Mucosa of descending colon (tissue), 3 donors: ENCODE results near the gene SCNN1B. TPM values are rescaled to one million over a fixed set of nuclear protein-coding genes. Genes with fewer than 3 reads are reported as not detected.
"Not testable (repeated sequence)": the region's sequence is repeated elsewhere in the genome, so short reads cannot be mapped to it uniquely, and the experiment has no call there.

Experiments
- ATAC-seq: fragments of 200-7000 bp; cut with Tn5 transposase; one replicate; pipeline ENCODE4 v1.9.1; 2020; ENCODE audit warnings: mild to moderate bottlenecking, moderate library complexity
- DNase-seq, 3 donors: peaks; one replicate each; pipeline ENCODE4 v3.0.0-alpha.2; 2020
- H3K36me3 ChIP-seq: fragments of 200-600 bp; one replicate; pipeline ENCODE4 v1.8.0; 2021; ENCODE audit warnings: low read depth, mild to moderate bottlenecking
- H3K4me1 ChIP-seq: fragments of 200-600 bp; one replicate; pipeline ENCODE4 v1.8.0; 2021; ENCODE audit warnings: low read depth, mild to moderate bottlenecking
- H3K4me3 ChIP-seq: fragments of 200-600 bp; one replicate; pipeline ENCODE4 v1.8.0; 2021; ENCODE audit warnings: mild to moderate bottlenecking
- H3K9me3 ChIP-seq: fragments of 200-600 bp; one replicate; pipeline ENCODE4 v1.8.0; 2021; ENCODE audit warnings: mild to moderate bottlenecking
- CTCF ChIP-seq: fragments of 200-600 bp; IDR thresholded peaks from one replicate; pipeline ENCODE4 v1.8.0; 2022; ENCODE audit warnings: antibody characterized with exemption, mild to moderate bottlenecking
- intact Hi-C, 2 donors: fragments of 100-400 bp; cut with DNase I in 1 of 2; cut with micrococcal nuclease in 1 of 2; formaldehyde crosslinking; loops; one replicate each; pipeline versions ENCODE4 v1.11.0 to v1.11.1; 2022; cut with DNase I, micrococcal nuclease
- total RNA-seq, 3 donors: library from RNA; stranded (reverse); fragmentation: NEBNext Ultra II Directional in 2 of 3; extraction: Animal tissue kit (Norgen Biotek cat#: 25700) in 2 of 3; gene quantifications; one replicate each; pipeline versions ENCODE4 v1.2.1 to v1.2.4, GENCODE V29; 2021 to 2023
- donor health status: DM: no; HTN: no; CAD: no; lungs with moderate emphysema.
- donor health status: DM: no; HTN: no; CAD: no.
- donor health status: DM: no; HTN: yes; CAD: no.

The SCNN1B gene
- total RNA-seq, 3 donors from 2014 or later = 164 to 452 (median 204) TPM

- Histone ChIP-seq H3K36me3 (no peaks in the 10 kb centered on the region), H3K4me3 (no peak overlapping the region), H3K4me1 (peaks cover 13% of the 10 kb centered on the region), H3K9me3 (no peaks in the 10 kb centered on the region)
- DNase-seq (no peak), ATAC-seq (no peak)
- intact Hi-C loops = no loop called here
- TF ChIP-seq CTCF = no peak
Measured at GRCh38 chr16:23290189-23291062, 11.7 kb upstream of the SCNN1B start.

DNA sequence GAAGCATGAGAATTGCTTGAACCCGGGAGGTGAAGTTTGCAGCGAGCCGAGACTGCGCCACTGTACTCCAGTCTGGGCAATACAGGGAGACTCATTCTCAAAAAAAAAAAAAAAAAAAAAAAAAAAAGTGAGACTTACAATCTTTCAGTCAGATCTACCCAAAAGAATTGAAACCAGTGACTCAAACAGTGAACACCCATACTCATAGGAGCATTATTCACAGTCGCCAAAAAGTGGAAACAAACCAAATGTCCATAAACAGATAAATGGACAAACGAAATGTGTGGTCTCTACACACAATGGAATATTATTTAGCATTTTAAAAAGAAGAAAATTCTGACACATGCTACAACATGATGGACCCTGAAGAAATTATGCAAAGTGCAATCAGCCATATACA is 9.1 kb upstream of the SCNN1B start:
- no peaks in the 10 kb centered on the region for H3K9me3 ChIP-seq
- TF ChIP-seq CTCF = no peak
- intact Hi-C loops = no loop called here
- ATAC-seq (no peak), DNase-seq (no peak)
- H3K4me1 ChIP-seq = peaks cover 13% of the 10 kb centered on the region
- H3K36me3 ChIP-seq = no peaks in the 10 kb centered on the region
- H3K4me3 ChIP-seq = no peak overlapping the region

DNA sequence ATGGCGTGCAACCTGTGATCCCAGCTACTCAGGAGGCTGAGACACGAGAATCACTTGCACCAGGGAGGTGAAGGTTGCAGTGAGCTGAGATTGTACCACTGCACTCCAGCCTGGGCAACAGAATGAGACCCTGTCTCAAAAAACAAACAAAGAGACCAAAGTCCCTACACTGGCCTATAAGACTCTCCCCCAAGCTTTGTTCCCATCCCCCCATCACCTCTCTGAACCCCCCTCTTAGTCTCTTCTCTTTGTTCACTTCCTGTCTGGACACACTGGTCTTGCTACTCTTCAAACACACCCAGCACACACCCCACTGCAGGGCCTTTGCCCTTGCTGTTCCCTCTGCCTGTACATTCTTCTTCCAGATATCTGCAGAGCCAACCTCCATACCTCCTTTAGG is 7.8 kb upstream of the SCNN1B start:
- no peaks in the 10 kb centered on the region for H3K36me3 ChIP-seq
- peaks cover 13% of the 10 kb centered on the region for H3K4me1 ChIP-seq
- H3K4me3 ChIP-seq = no peak overlapping the region
- no peak for TF ChIP-seq CTCF
- intact Hi-C loops = no loop called here
- no peaks in the 10 kb centered on the region for H3K9me3 ChIP-seq
- DNase-seq (peak; percentile 62 to 70 (median 66)), ATAC-seq (peak; percentile 83)

- DNase-seq = peak in 1 of 3 donors; percentile 49
- TF ChIP-seq CTCF = no peak
- intact Hi-C loops = no loop called here
- Histone ChIP-seq H3K9me3 (no peaks in the 10 kb centered on the region), H3K4me3 (no peak overlapping the region), H3K36me3 (no peaks in the 10 kb centered on the region), H3K4me1 (peaks cover 18% of the 10 kb centered on the region)
- ATAC-seq = peak; percentile 64
Measured at GRCh38 chr16:23296994-23297393, 5.1 kb upstream of the SCNN1B start.

GRCh38 chr16:23298290-23298915 is 3.7 kb upstream of the SCNN1B start:
- no peak for TF ChIP-seq CTCF
- Histone ChIP-seq H3K9me3 (no peaks in the 10 kb centered on the region), H3K4me3 (no peak overlapping the region), H3K36me3 (no peaks in the 10 kb centered on the region), H3K4me1 (peaks cover 14% of the 10 kb centered on the region)
- no peak for ATAC-seq
- DNase-seq = no peak
- intact Hi-C loops = no loop called here

GRCh38 chr16:23299815-23300214 is 2.3 kb upstream of the SCNN1B start:
- H3K4me1 ChIP-seq, intact Hi-C loops, ATAC-seq, H3K36me3 ChIP-seq, H3K9me3 ChIP-seq, DNase-seq, H3K4me3 ChIP-seq: not testable (repeated sequence)
